ENCODE results near the gene TNFAIP1. TPM values are rescaled to one million over a fixed set of nuclear protein-coding genes. Genes with fewer than 3 reads are reported as not detected.
A peak's percentile ranks its signal among the peaks of the same experiment; 100 is the strongest.

Gene TNFAIP1
- total RNA-seq, 2 donors from 2014 or later: 29.9 to 36.1 TPM

DNA sequence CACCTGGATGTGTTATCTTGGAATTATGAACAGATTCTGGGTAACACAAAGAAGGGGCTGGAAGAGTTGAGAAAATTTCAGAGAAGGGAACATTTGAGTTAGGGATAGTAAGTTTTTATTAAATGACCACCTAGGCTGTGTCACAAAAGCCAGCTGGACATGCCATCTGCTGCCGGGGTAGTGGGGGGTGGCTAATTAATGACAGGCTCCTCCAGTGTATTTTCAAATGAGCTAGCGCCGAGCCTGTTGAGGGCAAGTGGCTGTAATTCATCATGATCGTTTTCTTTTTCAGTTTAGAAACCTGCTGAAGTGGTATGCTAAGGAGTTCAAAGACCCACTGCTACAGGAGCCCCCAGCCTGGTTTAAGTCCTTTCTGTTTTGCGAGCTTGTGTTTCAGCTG is 10.3 kb upstream of the TNFAIP1 start:
- H3K27ac Mint-ChIP-seq: peak overlapping the region; percentile 46
- DNase-seq: peak; percentile 23
- H3K4me3 Mint-ChIP-seq: no peak overlapping the region
- Histone ChIP-seq H3K27me3 (ENCODE audit: control insufficient read depth, insufficient read depth, low read length, poor library complexity, severe bottlenecking) (no peaks in the 10 kb centered on the region), H3K36me3 (ENCODE audit: control insufficient read depth, insufficient read depth, low read length) (peaks cover 44% of the 10 kb centered on the region), H3K9me3 (ENCODE audit: control insufficient read depth, low read length) (no peaks in the 10 kb centered on the region), H3K9ac (ENCODE audit: extremely low read depth, low read length, poor library complexity, severe bottlenecking) (no peak overlapping the region), H3K4me1 (ENCODE audit: control insufficient read depth, insufficient read depth, low read length) (peaks cover 16% of the 10 kb centered on the region), H3K27ac (ENCODE audit: low read depth, low read length) (peak overlapping the region; percentile 43), H3K4me3 (ENCODE audit: low read length) (peak overlapping the region; percentile 57)
- H3K27me3 Mint-ChIP-seq (ENCODE audit: insufficient read depth): no peaks in the 10 kb centered on the region
- H3K9me3 Mint-ChIP-seq: no peaks in the 10 kb centered on the region
- WGBS, 2 experiments (ENCODE audit: insufficient coverage in 1 of 2, insufficient read length in 1 of 2): 89 to 90% methylated on average over 5 of the region's 5 CpGs
- TF ChIP-seq, protein P1, sequence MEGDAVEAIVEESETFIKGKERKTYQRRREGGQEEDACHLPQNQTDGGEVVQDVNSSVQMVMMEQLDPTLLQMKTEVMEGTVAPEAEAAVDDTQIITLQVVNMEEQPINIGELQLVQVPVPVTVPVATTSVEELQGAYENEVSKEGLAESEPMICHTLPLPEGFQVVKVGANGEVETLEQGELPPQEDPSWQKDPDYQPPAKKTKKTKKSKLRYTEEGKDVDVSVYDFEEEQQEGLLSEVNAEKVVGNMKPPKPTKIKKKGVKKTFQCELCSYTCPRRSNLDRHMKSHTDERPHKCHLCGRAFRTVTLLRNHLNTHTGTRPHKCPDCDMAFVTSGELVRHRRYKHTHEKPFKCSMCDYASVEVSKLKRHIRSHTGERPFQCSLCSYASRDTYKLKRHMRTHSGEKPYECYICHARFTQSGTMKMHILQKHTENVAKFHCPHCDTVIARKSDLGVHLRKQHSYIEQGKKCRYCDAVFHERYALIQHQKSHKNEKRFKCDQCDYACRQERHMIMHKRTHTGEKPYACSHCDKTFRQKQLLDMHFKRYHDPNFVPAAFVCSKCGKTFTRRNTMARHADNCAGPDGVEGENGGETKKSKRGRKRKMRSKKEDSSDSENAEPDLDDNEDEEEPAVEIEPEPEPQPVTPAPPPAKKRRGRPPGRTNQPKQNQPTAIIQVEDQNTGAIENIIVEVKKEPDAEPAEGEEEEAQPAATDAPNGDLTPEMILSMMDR (conservative IDR thresholded peaks at IDR 0.05): no peak
- H3K4me1 Mint-ChIP-seq: peaks cover 41% of the 10 kb centered on the region
- peaks cover 54% of the 10 kb centered on the region for H3K36me3 Mint-ChIP-seq (ENCODE audit: low read depth)

- H3K9me3 ChIP-seq (ENCODE audit: control insufficient read depth, low read length): no peaks in the 10 kb centered on the region
- TF ChIP-seq, protein P1 (conservative IDR thresholded peaks at IDR 0.05): no peak
- no peak overlapping the region for H3K27ac ChIP-seq (ENCODE audit: low read depth, low read length)
- Mint-ChIP-seq H3K27me3 (ENCODE audit: insufficient read depth) (no peaks in the 10 kb centered on the region), H3K9me3 (no peaks in the 10 kb centered on the region), H3K27ac (peak overlapping the region; percentile 52), H3K4me1 (peaks cover 32% of the 10 kb centered on the region), H3K4me3 (no peak overlapping the region), H3K36me3 (ENCODE audit: low read depth) (peaks cover 48% of the 10 kb centered on the region)
- H3K36me3 ChIP-seq (ENCODE audit: control insufficient read depth, insufficient read depth, low read length): peaks cover 44% of the 10 kb centered on the region
- 93 to 100% methylated on average over 1 to 7 of the region's 7 CpGs for WGBS, 2 experiments (ENCODE audit: insufficient coverage in 1 of 2, insufficient read length in 1 of 2)
- no peaks in the 10 kb centered on the region for H3K27me3 ChIP-seq (ENCODE audit: control insufficient read depth, insufficient read depth, low read length, poor library complexity, severe bottlenecking)
- DNase-seq: peak; percentile 26
- no peak overlapping the region for H3K4me3 ChIP-seq (ENCODE audit: low read length)
- H3K4me1 ChIP-seq (ENCODE audit: control insufficient read depth, insufficient read depth, low read length): peaks cover 16% of the 10 kb centered on the region
- H3K9ac ChIP-seq (ENCODE audit: extremely low read depth, low read length, poor library complexity, severe bottlenecking): no peak overlapping the region
Observed at GRCh38 chr17:28326114-28326513, 9.4 kb upstream of the TNFAIP1 start.

DNA sequence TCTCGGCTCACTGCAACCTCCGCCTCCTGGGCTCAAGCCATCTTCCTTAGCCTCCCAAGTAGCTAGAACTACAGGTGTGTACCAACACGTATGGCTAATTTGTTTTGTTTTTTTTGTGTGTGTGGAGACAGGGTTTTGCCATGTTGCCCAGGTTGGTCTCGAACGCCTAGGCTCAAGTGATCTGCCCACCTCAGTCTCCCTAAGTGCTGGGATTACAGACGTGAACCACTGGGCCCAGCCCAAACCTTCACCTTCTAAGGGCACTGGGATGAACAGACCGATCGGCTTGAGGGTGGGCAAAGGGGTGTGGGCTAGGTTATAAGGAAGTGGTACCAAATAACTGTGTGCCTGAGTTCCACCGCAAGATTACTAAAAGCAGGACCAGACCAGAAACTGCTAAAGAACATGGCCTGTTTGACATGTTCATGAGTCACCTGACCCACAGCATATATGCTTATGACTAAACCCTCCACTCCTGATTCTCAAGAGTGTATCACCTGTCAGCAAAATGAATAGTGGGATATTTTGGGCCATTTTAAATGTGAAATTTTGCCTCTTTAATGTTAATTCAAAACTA is 8.4 kb upstream of the TNFAIP1 start:
- TF ChIP-seq, protein P1 (conservative IDR thresholded peaks at IDR 0.05): no peak
- Mint-ChIP-seq H3K27me3 (ENCODE audit: insufficient read depth) (no peaks in the 10 kb centered on the region), H3K9me3 (no peaks in the 10 kb centered on the region), H3K4me3 (no peak overlapping the region), H3K36me3 (ENCODE audit: low read depth) (peaks cover 45% of the 10 kb centered on the region), H3K4me1 (peaks cover 24% of the 10 kb centered on the region), H3K27ac (no peak overlapping the region)
- peaks cover 16% of the 10 kb centered on the region for H3K4me1 ChIP-seq (ENCODE audit: control insufficient read depth, insufficient read depth, low read length)
- H3K36me3 ChIP-seq (ENCODE audit: control insufficient read depth, insufficient read depth, low read length): peaks cover 44% of the 10 kb centered on the region
- H3K9me3 ChIP-seq (ENCODE audit: control insufficient read depth, low read length): no peaks in the 10 kb centered on the region
- peak; percentile 18 for DNase-seq
- H3K9ac ChIP-seq (ENCODE audit: extremely low read depth, low read length, poor library complexity, severe bottlenecking): no peak overlapping the region
- WGBS, 2 experiments (ENCODE audit: insufficient coverage in 1 of 2, insufficient read length in 1 of 2): 95 to 98% methylated on average over 8 of the region's 9 CpGs
- H3K27ac ChIP-seq (ENCODE audit: low read depth, low read length): no peak overlapping the region
- H3K4me3 ChIP-seq (ENCODE audit: low read length): no peak overlapping the region
- H3K27me3 ChIP-seq (ENCODE audit: control insufficient read depth, insufficient read depth, low read length, poor library complexity, severe bottlenecking): no peaks in the 10 kb centered on the region
